PFSK-1 (cell line): ENCODE results near the gene SMAD1.

Experiments used
- FOXP2 ChIP-seq: optimal IDR thresholded peaks from 2 replicates; pipeline ENCODE3; 2011; ENCODE audit warnings: borderline replicate concordance, control low read depth, inconsistent platforms; ENCODE audit not compliant: insufficient read depth; ENCODE audit errors: extremely low read length, extremely low read depth
- POLR2AphosphoS5 ChIP-seq: IDR thresholded peaks from 2 replicates; pipeline ENCODE4 v1.6.1; 2012; ENCODE audit warnings: low read depth, mild to moderate bottlenecking, control low read depth, low read length, moderate library complexity
- SIN3A ChIP-seq: IDR thresholded peaks from 2 replicates; pipeline ENCODE4 v1.6.1; 2012; ENCODE audit warnings: mild to moderate bottlenecking, low read length, moderate library complexity, borderline replicate concordance; ENCODE audit not compliant: insufficient read depth
- TAF1 ChIP-seq: IDR thresholded peaks from 2 replicates; pipeline ENCODE4 v1.6.1; 2012; ENCODE audit warnings: low read length, control low read depth, borderline replicate concordance; ENCODE audit not compliant: insufficient read depth
- TF ChIP-seq, protein P1 (sequence below), 2 experiments: IDR thresholded peaks; 2 replicates each; pipeline versions ENCODE4 v1.6.1 to v1.8.0; 2011 to 2012; ENCODE audit warnings: low read depth in 2 of 2, low read length in 2 of 2, control low read depth in 1 of 2, inconsistent platforms in 1 of 2, mild to moderate bottlenecking in 1 of 2, moderate library complexity in 1 of 2; ENCODE audit not compliant: insufficient read depth in 1 of 2

SMAD1 gene

DNA sequence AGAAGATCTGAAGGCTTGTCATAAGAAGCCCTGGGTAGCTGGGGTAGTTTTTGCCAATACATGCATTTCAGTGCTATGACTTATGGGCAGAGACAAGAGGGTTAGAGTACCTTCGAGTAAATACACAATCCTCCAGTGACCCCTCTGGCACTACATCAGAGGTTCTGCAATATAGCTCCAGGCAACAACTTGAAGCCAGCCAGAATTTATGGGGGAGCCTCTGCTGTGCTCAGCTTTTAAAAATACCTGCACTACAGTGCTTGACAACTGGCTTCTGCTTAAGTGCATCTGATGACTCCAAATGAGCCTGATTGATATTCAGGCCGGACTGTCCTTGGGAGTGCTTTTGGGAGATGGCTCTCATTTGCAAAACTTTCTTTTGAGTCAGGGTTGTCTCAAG is 44.9 kb upstream of the SMAD1 start:
- TF ChIP-seq, protein P1, sequence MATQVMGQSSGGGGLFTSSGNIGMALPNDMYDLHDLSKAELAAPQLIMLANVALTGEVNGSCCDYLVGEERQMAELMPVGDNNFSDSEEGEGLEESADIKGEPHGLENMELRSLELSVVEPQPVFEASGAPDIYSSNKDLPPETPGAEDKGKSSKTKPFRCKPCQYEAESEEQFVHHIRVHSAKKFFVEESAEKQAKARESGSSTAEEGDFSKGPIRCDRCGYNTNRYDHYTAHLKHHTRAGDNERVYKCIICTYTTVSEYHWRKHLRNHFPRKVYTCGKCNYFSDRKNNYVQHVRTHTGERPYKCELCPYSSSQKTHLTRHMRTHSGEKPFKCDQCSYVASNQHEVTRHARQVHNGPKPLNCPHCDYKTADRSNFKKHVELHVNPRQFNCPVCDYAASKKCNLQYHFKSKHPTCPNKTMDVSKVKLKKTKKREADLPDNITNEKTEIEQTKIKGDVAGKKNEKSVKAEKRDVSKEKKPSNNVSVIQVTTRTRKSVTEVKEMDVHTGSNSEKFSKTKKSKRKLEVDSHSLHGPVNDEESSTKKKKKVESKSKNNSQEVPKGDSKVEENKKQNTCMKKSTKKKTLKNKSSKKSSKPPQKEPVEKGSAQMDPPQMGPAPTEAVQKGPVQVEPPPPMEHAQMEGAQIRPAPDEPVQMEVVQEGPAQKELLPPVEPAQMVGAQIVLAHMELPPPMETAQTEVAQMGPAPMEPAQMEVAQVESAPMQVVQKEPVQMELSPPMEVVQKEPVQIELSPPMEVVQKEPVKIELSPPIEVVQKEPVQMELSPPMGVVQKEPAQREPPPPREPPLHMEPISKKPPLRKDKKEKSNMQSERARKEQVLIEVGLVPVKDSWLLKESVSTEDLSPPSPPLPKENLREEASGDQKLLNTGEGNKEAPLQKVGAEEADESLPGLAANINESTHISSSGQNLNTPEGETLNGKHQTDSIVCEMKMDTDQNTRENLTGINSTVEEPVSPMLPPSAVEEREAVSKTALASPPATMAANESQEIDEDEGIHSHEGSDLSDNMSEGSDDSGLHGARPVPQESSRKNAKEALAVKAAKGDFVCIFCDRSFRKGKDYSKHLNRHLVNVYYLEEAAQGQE (IDR thresholded peaks at IDR 0.05; ENCODE audit: insufficient read depth in 1 of 2, low read depth in 2 of 2, low read length in 2 of 2): no peak
- TF ChIP-seq TAF1 (no peak), SIN3A (no peak), FOXP2 (no peak), POLR2AphosphoS5 (no peak)

DNA sequence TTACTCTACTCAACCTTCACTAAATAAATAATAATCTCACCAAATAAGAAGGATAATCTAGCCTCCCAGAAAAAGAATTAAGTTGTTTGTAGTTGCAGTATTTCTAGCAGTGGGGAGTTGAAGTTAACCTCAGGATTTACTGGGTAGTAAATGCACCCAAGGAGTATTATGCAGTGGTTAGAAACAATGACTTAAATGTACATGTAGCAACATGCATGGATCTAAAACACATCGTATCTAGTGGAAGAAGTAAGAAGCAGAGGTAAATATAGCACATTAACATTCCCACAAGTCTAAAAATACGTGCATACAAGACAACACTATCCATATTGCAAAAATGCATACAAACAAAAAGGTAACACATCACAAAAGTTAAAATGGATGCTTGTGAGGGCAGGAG is 44.2 kb upstream of the SMAD1 start:
- TF ChIP-seq TAF1 (no peak), POLR2AphosphoS5 (no peak), SIN3A (no peak), FOXP2 (no peak)
- TF ChIP-seq, protein P1 (IDR thresholded peaks at IDR 0.05; ENCODE audit: insufficient read depth in 1 of 2, low read depth in 2 of 2, low read length in 2 of 2): no peak

DNA sequence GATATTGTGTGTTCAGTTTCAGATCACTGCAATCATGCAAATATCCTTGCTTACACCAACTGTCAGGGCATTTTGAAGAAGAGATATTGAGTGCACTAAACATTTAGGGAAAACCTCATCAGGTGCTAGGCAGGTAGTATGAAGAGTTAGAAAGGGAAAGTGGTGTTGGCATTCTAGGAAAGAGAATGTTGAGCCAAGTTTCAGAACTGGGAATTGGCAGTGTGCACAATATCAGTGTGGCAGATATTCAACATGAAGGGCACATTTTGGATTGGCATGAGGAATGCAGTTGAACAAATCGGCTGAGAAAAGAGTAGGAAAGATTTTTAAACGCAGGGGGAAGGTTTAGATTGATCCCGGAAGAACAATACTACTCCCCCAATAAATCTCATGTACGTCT is 43.4 kb upstream of the SMAD1 start:
- TF ChIP-seq FOXP2: no peak
- no peak for TF ChIP-seq TAF1
- no peak for TF ChIP-seq SIN3A
- TF ChIP-seq, protein P1 (IDR thresholded peaks at IDR 0.05; ENCODE audit: insufficient read depth in 1 of 2, low read depth in 2 of 2, low read length in 2 of 2): no peak
- no peak for TF ChIP-seq POLR2AphosphoS5

DNA sequence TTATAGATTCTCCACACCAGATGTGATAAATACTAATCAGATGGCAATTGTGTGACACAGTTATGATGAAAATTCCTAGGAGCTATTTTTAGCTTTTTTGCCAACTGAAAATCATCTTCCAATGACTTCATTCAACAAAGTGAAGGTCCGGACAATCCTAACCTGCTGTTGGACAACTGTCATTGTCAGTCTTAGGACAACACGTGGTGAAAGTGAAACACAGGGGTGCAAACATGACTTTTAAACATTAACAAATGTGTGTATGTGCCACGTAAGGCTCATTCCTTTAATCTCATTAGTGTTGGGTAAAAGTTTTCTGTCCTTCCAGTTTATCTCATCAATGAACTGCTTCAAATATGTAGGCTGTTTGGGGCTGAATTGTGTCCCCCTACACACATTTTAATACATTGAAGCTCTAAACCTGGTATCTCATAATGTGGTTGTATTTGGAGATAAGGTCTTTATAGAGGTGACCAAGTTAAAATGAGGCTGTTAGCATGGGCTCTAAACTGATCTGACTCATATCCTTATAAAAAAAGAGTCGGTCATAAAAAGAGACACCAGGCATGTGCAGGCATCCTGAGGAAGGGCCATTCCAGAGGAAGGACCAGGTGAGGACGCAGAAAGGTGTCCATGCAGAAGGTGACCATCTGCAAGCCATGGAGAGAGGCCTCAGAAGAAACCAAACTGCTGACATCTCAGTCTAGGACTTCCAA is 41.2 kb upstream of the SMAD1 start:
- TF ChIP-seq TAF1: no peak
- TF ChIP-seq POLR2AphosphoS5: no peak
- no peak for TF ChIP-seq SIN3A
- TF ChIP-seq, protein P1 (IDR thresholded peaks at IDR 0.05; ENCODE audit: insufficient read depth in 1 of 2, low read depth in 2 of 2, low read length in 2 of 2): no peak
- TF ChIP-seq FOXP2: no peak

DNA sequence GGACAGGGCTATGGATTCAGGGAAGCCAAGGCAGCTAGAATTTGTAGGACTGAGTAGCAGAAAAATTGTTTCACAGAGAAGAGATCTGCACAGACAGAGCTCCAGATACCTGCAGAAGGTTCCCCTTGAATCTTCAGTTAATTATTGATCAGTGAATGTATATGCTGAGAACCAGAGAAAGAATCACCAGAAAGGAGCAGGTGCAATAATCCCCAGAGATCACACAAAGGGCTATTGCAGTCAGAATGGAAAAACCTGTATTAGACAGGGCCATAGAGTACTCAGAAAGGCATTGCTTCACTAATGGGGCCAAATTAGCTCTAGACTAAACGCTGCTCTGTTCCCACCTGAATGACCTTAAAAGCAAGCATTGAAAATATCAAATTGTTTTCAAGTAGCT is 35.5 kb upstream of the SMAD1 start:
- TF ChIP-seq, protein P1 (IDR thresholded peaks at IDR 0.05; ENCODE audit: insufficient read depth in 1 of 2, low read depth in 2 of 2, low read length in 2 of 2): no peak
- TF ChIP-seq POLR2AphosphoS5 (no peak), SIN3A (no peak), FOXP2 (no peak), TAF1 (no peak)
